Kidney epithelial cell (primary cell): Measurements from ENCODE around the gene HSD11B2. TPM values are rescaled to one million over a fixed set of nuclear protein-coding genes. Genes with fewer than 3 reads are reported as not detected.

Source experiments
- DNase-seq: peaks from one replicate; pipeline ENCODE4 v3.0.0-alpha.2; 2010; ENCODE audit warnings: low read depth
- H3K27me3 ChIP-seq: 2 replicates; pipeline ENCODE4 v1.6.0; 2011; ENCODE audit warnings: low read length; ENCODE audit not compliant: control insufficient read depth, insufficient read depth
- H3K36me3 ChIP-seq: 2 replicates; pipeline ENCODE4 v1.5.1; 2011; ENCODE audit warnings: low read length; ENCODE audit not compliant: control insufficient read depth, insufficient read depth
- H3K4me3 ChIP-seq: 2 replicates; pipeline ENCODE4 v1.5.1; 2011; ENCODE audit warnings: low read depth, mild to moderate bottlenecking, control low read depth, low read length
- CTCF ChIP-seq: IDR thresholded peaks from 2 replicates; pipeline ENCODE4 v1.5.1; 2011; ENCODE audit warnings: mild to moderate bottlenecking, moderate library complexity, low read length, control low read depth, inconsistent platforms; ENCODE audit not compliant: insufficient read depth, poor library complexity, severe bottlenecking
- total RNA-seq: library from RNA; depleted of rRNA; stranded (reverse); fragments of >200 nt; gene quantifications from 2 replicates; pipeline ENCODE4 v1.2.3, GENCODE V29; 2015

HSD11B2 gene
- total RNA-seq, 1 donor from 2014 or later, result 5.8 TPM

- H3K27me3 ChIP-seq, result no peaks in the 10 kb centered on the region
- H3K36me3 ChIP-seq, result no peaks in the 10 kb centered on the region
- no peak for DNase-seq
- H3K4me3 ChIP-seq, result no peak overlapping the region
- no peak for TF ChIP-seq CTCF
These were observed 33.6 kb downstream of the HSD11B2 start for GRCh38 chr16:67464565-67464964.

- H3K36me3 ChIP-seq, result no peaks in the 10 kb centered on the region
- DNase-seq, result no peak
- H3K4me3 ChIP-seq, result no peak overlapping the region
- no peaks in the 10 kb centered on the region for H3K27me3 ChIP-seq
- no peak for TF ChIP-seq CTCF
These were observed 35.7 kb downstream of the HSD11B2 start for GRCh38 chr16:67466581-67466980.

- H3K36me3 ChIP-seq, result no peaks in the 10 kb centered on the region
- H3K4me3 ChIP-seq, result no peak overlapping the region
- DNase-seq, result no peak
- no peak for TF ChIP-seq CTCF
- no peaks in the 10 kb centered on the region for H3K27me3 ChIP-seq
These were observed 37.8 kb downstream of the HSD11B2 start for GRCh38 chr16:67468731-67469130.

- H3K27me3 ChIP-seq, result no peaks in the 10 kb centered on the region
- no peaks in the 10 kb centered on the region for H3K36me3 ChIP-seq
- no peak for DNase-seq
- no peak for TF ChIP-seq CTCF
- no peak overlapping the region for H3K4me3 ChIP-seq
These were observed 39.4 kb downstream of the HSD11B2 start for GRCh38 chr16:67470359-67470758.

GRCh38 chr16:67471758-67472384 lies 41.0 kb downstream of the HSD11B2 start:
- no peaks in the 10 kb centered on the region for H3K27me3 ChIP-seq
- TF ChIP-seq CTCF, result no peak

More at GRCh38 chr16:67471758-67472384, 41.0 kb downstream of the HSD11B2 start:
- DNase-seq, result no peak
- H3K36me3 ChIP-seq, result no peaks in the 10 kb centered on the region
- no peak overlapping the region for H3K4me3 ChIP-seq
